Gastrocnemius medialis (tissue), 4 donors: ENCODE measurements around the gene KERA.

Experiments used
- CTCF ChIP-seq, 5 experiments: fragments of 450-650 bp in 3 of 5; fragments of 200-600 bp in 2 of 5; sonication (generic) in 2 of 5; IDR thresholded peaks in 4 of 5; conservative IDR thresholded peaks in 1 of 5; 1 replicate in 4 of 5; 2 replicates in 1 of 5; pipeline ENCODE4 v1.5.1; 2016 to 2019; ENCODE audit warnings: antibody characterized with exemption in 5 of 5, mild to moderate bottlenecking in 3 of 5, moderate library complexity in 3 of 5
- POLR2A ChIP-seq, 2 donors: fragments of 450-650 bp; IDR thresholded peaks; one replicate each; pipeline ENCODE4 v1.6.1; 2017; ENCODE audit warnings: antibody characterized with exemption in 2 of 2, mild to moderate bottlenecking in 2 of 2, moderate library complexity in 2 of 2

GRCh38 chr12:91009319-91009950, 48.4 kb downstream of the KERA start:
- TF ChIP-seq CTCF (IDR thresholded peaks at IDR 0.05 in 4 of 5, conservative IDR thresholded peaks at IDR 0.05 in 1 of 5) (no peak), POLR2A (IDR thresholded peaks at IDR 0.05) (no peak)
